CD14-positive monocyte (primary cell): ENCODE results near the gene ASTN2. TPM values are rescaled to one million over a fixed set of nuclear protein-coding genes. Genes with fewer than 3 reads are reported as not detected.

Experiments
- DNase-seq, 3 donors: peaks; one replicate each; pipeline ENCODE4 v3.0.0-alpha.2; 2011 to 2022
- H2AFZ ChIP-seq: 2 replicates; pipeline ENCODE4 v1.6.0; 2012; ENCODE audit warnings: mild to moderate bottlenecking, low read depth, low read length, inconsistent platforms; ENCODE audit not compliant: insufficient read depth, poor library complexity, severe bottlenecking
- H3K27ac ChIP-seq, 2 donors: 1 replicate in 1 of 2; 2 replicates in 1 of 2; pipeline ENCODE4 v1.5.1; 2012 to 2013; ENCODE audit warnings: low read length in 2 of 2, control low read depth in 1 of 2, inconsistent platforms in 1 of 2, low read depth in 1 of 2, mild to moderate bottlenecking in 1 of 2
- H3K27me3 ChIP-seq, 2 donors: one replicate each; pipeline versions ENCODE4 v1.6.0 to v1.6.1; 2011 to 2013; ENCODE audit warnings: low read length in 2 of 2; ENCODE audit not compliant: control insufficient read depth in 2 of 2, insufficient read depth in 2 of 2
- H3K36me3 ChIP-seq, 2 donors: replicated peaks in 1 of 2; 1 replicate in 1 of 2; 2 replicates in 1 of 2; pipeline versions ENCODE4 v1.5.1 to v1.6.1; 2012 to 2013; ENCODE audit warnings: low read length in 2 of 2, control low read depth in 1 of 2, inconsistent platforms in 1 of 2, mild to moderate bottlenecking in 1 of 2; ENCODE audit not compliant: insufficient read depth in 2 of 2, control insufficient read depth in 1 of 2
- H3K4me1 ChIP-seq, 2 donors: 1 replicate in 1 of 2; 2 replicates in 1 of 2; pipeline versions ENCODE4 v1.5.1 to v1.6.1; 2012 to 2013; ENCODE audit warnings: low read length in 2 of 2, control low read depth in 1 of 2, inconsistent platforms in 1 of 2, mild to moderate bottlenecking in 1 of 2, moderate library complexity in 1 of 2; ENCODE audit not compliant: insufficient read depth in 2 of 2, control insufficient read depth in 1 of 2
- H3K4me2 ChIP-seq: replicated peaks from 2 replicates; pipeline ENCODE3; 2012; ENCODE audit warnings: low read length, moderate library complexity, mild to moderate bottlenecking; ENCODE audit not compliant: poor library complexity, severe bottlenecking; ENCODE audit errors: extremely low read depth
- H3K4me3 ChIP-seq, 3 experiments: fragments of 200-600 bp in 1 of 3; sonication (generic) in 1 of 3; replicated peaks in 1 of 3; 1 replicate in 2 of 3; 2 replicates in 1 of 3; pipeline ENCODE4 v1.5.1; 2011 to 2013; ENCODE audit warnings: low read length in 3 of 3, mild to moderate bottlenecking in 3 of 3, control low read depth in 2 of 3, low read depth in 2 of 3, inconsistent platforms in 1 of 3, moderate library complexity in 1 of 3
- H3K79me2 ChIP-seq: 2 replicates; pipeline ENCODE4 v1.6.0; 2012; ENCODE audit warnings: mild to moderate bottlenecking, control low read depth, inconsistent platforms, low read length, moderate library complexity; ENCODE audit not compliant: insufficient read depth
- H3K9ac ChIP-seq: 2 replicates; pipeline ENCODE4 v1.6.0; 2017; ENCODE audit warnings: low read length, mild to moderate bottlenecking; ENCODE audit not compliant: insufficient read depth, poor library complexity, severe bottlenecking
- H3K9me3 ChIP-seq, 2 donors: replicated peaks in 1 of 2; 1 replicate in 1 of 2; 2 replicates in 1 of 2; pipeline versions ENCODE4 v1.5.1 to v1.6.1; 2012 to 2013; ENCODE audit warnings: low read length in 2 of 2, control low read depth in 1 of 2; ENCODE audit not compliant: control insufficient read depth in 1 of 2, insufficient read depth in 1 of 2
- H4K20me1 ChIP-seq: 2 replicates; pipeline ENCODE4 v1.6.0; 2012; ENCODE audit warnings: mild to moderate bottlenecking, low read length, control low read depth, moderate library complexity; ENCODE audit not compliant: insufficient read depth
- H3K27ac Mint-ChIP-seq, 7 donors: one replicate each; pipeline ENCODE4 v1.8.0; 2020; ENCODE audit warnings: mild to moderate bottlenecking in 7 of 7, mixed read lengths in 7 of 7, moderate library complexity in 6 of 7, inconsistent platforms in 2 of 7
- H3K27me3 Mint-ChIP-seq, 3 donors: one replicate each; pipeline ENCODE4 v1.8.0; 2021 to 2022; ENCODE audit warnings: low read depth in 3 of 3, mild to moderate bottlenecking in 3 of 3, mixed read lengths in 3 of 3, moderate library complexity in 3 of 3, inconsistent platforms in 1 of 3
- H3K36me3 Mint-ChIP-seq, 2 donors: one replicate each; pipeline ENCODE4 v1.8.0; 2020; ENCODE audit warnings: mixed read lengths in 2 of 2, inconsistent platforms in 1 of 2, mild to moderate bottlenecking in 1 of 2
- H3K4me1 Mint-ChIP-seq: one replicate; pipeline ENCODE4 v1.8.0; 2020; ENCODE audit warnings: mild to moderate bottlenecking, mixed read lengths
- H3K4me3 Mint-ChIP-seq, 2 donors: one replicate each; pipeline ENCODE4 v1.8.0; 2020; ENCODE audit warnings: mild to moderate bottlenecking in 2 of 2, mixed read lengths in 2 of 2, moderate library complexity in 1 of 2
- H3K9me3 Mint-ChIP-seq, 7 donors: one replicate each; pipeline ENCODE4 v1.8.0; 2020 to 2022; ENCODE audit warnings: mixed read lengths in 7 of 7, mild to moderate bottlenecking in 6 of 7, moderate library complexity in 6 of 7, inconsistent platforms in 2 of 7
- CTCF ChIP-seq: fragments of 200-600 bp; IDR thresholded peaks from one replicate; pipeline ENCODE4 v1.8.0; 2022; ENCODE audit warnings: antibody characterized with exemption, mild to moderate bottlenecking
- WGBS: methylation state at CpG from one replicate; pipeline ENCODE4 v1.1.5; 2013; ENCODE audit warnings: missing lambda C conversion rate; ENCODE audit not compliant: insufficient coverage; 5-methylcytosine and 5-hydroxymethylcytosine counted together
- intact Hi-C, 2 donors: fragments of 100-400 bp; cut with micrococcal nuclease; formaldehyde crosslinking; loops; one replicate each; pipeline versions ENCODE4 v1.15.0 to v1.15.1; 2023
- polyA plus RNA-seq, 3 donors: library from polyadenylated mRNA; depleted of rRNA in 1 of 3; unstranded in 2 of 3; stranded (reverse) in 1 of 3; fragments of 300-500 nt in 2 of 3; fragments of >200 nt in 1 of 3; fragmentation: Illumina TruSeq in 2 of 3; gene quantifications; 1 replicate in 2 of 3; 2 replicates in 1 of 3; pipeline ENCODE4 v1.2.3, GENCODE V29; 2012 to 2021

Gene ASTN2
- polyA plus RNA-seq, 3 donors: not detected

DNA sequence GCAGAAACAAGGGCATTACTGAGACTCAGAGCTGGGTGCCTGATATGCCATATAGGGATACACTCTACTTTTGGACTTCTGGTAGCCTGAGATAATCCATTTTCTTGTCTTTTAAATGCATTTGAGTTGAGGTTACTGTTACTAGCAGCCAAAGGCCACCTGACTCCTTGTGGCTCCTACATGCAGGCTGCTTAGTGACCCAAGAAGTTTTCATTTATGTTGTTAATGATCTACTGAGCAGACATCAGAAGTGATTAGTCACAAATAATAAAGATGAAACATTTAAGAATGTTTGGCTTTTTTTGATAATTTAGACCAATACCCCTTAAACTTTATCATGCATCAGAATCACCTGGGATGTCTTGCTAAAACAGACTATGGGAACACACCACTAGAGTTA is 899.3 kb downstream of the ASTN2 start:
- Mint-ChIP-seq H3K4me3 (no peak overlapping the region), H3K27me3 (peaks cover 2 to 6% (median 4%) of the 10 kb centered on the region in 3 donors), H3K27ac (no peak overlapping the region), H3K9me3 (peaks cover 17 to 32% (median 23%) of the 10 kb centered on the region in 7 donors), H3K36me3 (no peaks in the 10 kb centered on the region), H3K4me1 (no peaks in the 10 kb centered on the region)
- no peaks in the 10 kb centered on the region for H3K27me3 ChIP-seq
- H3K9me3 ChIP-seq: peaks cover 12 to 20% of the 10 kb centered on the region in 2 donors
- H3K4me3 ChIP-seq: no peak overlapping the region
- no peak for DNase-seq
- no peaks in the 10 kb centered on the region for H3K4me1 ChIP-seq
- no peak overlapping the region for H2AFZ ChIP-seq
- no peaks in the 10 kb centered on the region for H3K36me3 ChIP-seq
- H3K9ac ChIP-seq: no peak overlapping the region
- no peaks in the 10 kb centered on the region for H4K20me1 ChIP-seq
- no peak overlapping the region for H3K27ac ChIP-seq
- intact Hi-C loops: no loop called here
- TF ChIP-seq CTCF: no peak
- H3K4me2 ChIP-seq: no peak overlapping the region
- H3K79me2 ChIP-seq: no peaks in the 10 kb centered on the region

DNA sequence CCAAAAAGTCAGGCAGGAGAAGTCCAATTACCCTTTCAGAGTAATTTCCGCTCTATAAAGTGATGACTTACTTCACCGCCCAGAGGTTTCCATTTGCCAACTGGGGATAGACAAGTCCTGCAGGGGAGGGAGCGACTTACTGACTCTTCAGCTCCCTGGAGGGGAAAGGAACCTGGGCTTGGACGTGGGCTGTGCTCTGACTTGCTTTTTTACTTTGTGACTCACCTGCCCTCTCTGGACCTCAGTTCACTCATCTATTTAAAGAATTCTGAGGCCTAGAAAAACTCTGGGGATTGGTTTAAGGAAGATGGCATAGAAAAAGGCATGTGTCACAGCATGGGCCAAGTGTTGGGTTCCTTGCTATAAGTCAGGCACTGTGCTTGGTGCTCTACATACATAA is 908.2 kb downstream of the ASTN2 start:
- intact Hi-C loops: no loop called here
- Histone ChIP-seq H3K79me2 (no peaks in the 10 kb centered on the region), H3K4me1 (peaks cover 0 to 14% of the 10 kb centered on the region in 2 donors), H3K9ac (no peak overlapping the region), H3K36me3 (no peaks in the 10 kb centered on the region), H3K4me3 (no peak overlapping the region), H3K27me3 (no peaks in the 10 kb centered on the region), H4K20me1 (no peaks in the 10 kb centered on the region), H2AFZ (no peak overlapping the region), H3K4me2 (no peak overlapping the region), H3K9me3 (no peaks in the 10 kb centered on the region), H3K27ac (no peak overlapping the region)
- Mint-ChIP-seq H3K4me3 (no peak overlapping the region), H3K27ac (no peak overlapping the region), H3K36me3 (no peaks in the 10 kb centered on the region), H3K4me1 (peaks cover 14% of the 10 kb centered on the region), H3K27me3 (peaks cover 4 to 8% (median 6%) of the 10 kb centered on the region in 3 donors), H3K9me3 (peaks cover 2 to 20% (median 9%) of the 10 kb centered on the region in 7 donors)
- no peak for TF ChIP-seq CTCF
- no CpG with 5 or more reads among the region's 4 CpGs for WGBS
- DNase-seq: no peak
